ENCODE data around the gene PPP4R3A. TPM values are rescaled to one million over a fixed set of nuclear protein-coding genes. Genes with fewer than 3 reads are reported as not detected.
A peak's percentile ranks its signal among the peaks of the same experiment; 100 is the strongest.

Gene PPP4R3A
- polyA plus RNA-seq, 1 donor (not counting 4 experiments of a cell fraction or from before 2014, with no cell fraction given), result 53.8 TPM

DNA sequence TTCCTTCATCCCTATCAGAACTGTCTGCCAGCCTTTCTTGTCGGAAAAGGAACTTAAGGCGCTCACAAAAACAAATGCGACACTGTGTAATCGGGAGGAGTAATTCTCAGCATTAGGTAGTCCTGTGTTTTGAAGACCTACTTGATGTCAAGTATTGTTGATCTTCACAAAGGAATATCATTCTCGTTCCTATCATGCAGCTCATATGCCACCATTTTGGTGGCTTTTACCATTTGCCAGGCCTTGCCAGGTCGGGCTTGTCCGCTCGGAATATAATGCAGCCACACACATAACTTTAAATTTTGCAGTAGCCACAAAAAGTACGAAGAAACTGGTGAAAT lies 903 bp upstream of the PPP4R3A start:
- Histone ChIP-seq H2AFZ (ENCODE audit: control insufficient read depth, low read length) (peak overlapping the region; percentile 75), H3K27ac (ENCODE audit: control insufficient read depth, insufficient read depth, low read length) (peak overlapping the region; percentile 98), H3K4me1 (ENCODE audit: control insufficient read depth, extremely low read depth, insufficient read depth, low read length) (peaks cover 11% of the 10 kb centered on the region), H3K36me3 (ENCODE audit: control insufficient read depth in 2 of 2, extremely low read depth in 1 of 2, insufficient read depth in 2 of 2, low read length in 2 of 2) (peaks cover 0 to 2% of the 10 kb centered on the region in 2 experiments), H3K9me1 (ENCODE audit: control insufficient read depth, extremely low read depth, insufficient read depth, low read length) (no peaks in the 10 kb centered on the region), H3K9me3 (ENCODE audit: control insufficient read depth, low read depth, low read length) (no peaks in the 10 kb centered on the region), H3K4me3 (ENCODE audit: control insufficient read depth in 2 of 3, extremely low read depth in 1 of 3, insufficient read depth in 2 of 3, low read depth in 1 of 3, low read length in 3 of 3) (peak overlapping the region; percentile 59 to 90 (median 89)), H3K9ac (ENCODE audit: control insufficient read depth, extremely low read depth, insufficient read depth, low read length) (peak overlapping the region; percentile 97), H4K20me1 (ENCODE audit: control insufficient read depth, extremely low read depth, insufficient read depth, low read length) (peaks cover 14% of the 10 kb centered on the region), H3K27me3 (ENCODE audit: control insufficient read depth, extremely low read depth, insufficient read depth, low read length) (no peaks in the 10 kb centered on the region), H3K79me2 (ENCODE audit: control insufficient read depth, insufficient read depth, low read length) (peaks cover 37% of the 10 kb centered on the region), H3K4me2 (ENCODE audit: control insufficient read depth, extremely low read depth, insufficient read depth, low read depth, low read length) (peak overlapping the region; percentile 91)
- TF ChIP-seq, protein P1, sequence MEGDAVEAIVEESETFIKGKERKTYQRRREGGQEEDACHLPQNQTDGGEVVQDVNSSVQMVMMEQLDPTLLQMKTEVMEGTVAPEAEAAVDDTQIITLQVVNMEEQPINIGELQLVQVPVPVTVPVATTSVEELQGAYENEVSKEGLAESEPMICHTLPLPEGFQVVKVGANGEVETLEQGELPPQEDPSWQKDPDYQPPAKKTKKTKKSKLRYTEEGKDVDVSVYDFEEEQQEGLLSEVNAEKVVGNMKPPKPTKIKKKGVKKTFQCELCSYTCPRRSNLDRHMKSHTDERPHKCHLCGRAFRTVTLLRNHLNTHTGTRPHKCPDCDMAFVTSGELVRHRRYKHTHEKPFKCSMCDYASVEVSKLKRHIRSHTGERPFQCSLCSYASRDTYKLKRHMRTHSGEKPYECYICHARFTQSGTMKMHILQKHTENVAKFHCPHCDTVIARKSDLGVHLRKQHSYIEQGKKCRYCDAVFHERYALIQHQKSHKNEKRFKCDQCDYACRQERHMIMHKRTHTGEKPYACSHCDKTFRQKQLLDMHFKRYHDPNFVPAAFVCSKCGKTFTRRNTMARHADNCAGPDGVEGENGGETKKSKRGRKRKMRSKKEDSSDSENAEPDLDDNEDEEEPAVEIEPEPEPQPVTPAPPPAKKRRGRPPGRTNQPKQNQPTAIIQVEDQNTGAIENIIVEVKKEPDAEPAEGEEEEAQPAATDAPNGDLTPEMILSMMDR (optimal IDR thresholded peaks at IDR 0.05 in 1 of 3, IDR thresholded peaks at IDR 0.05 in 1 of 3, conservative IDR thresholded peaks at IDR 0.05 in 1 of 3; ENCODE audit: extremely low read depth in 1 of 3, insufficient read depth in 2 of 3, low read length in 3 of 3), result no peak
- TF ChIP-seq EZH2 (IDR thresholded peaks at IDR 0.05; ENCODE audit: low read length), result no peak
- FAIRE-seq (no peak), DNase-seq (ENCODE audit: low read depth, low spot score) (no peak)
- dilution Hi-C loops (cut with MboI; ENCODE audit: extremely low pct_ligation_motif_present, low sequenced_read_pairs), result no loop called here

DNA sequence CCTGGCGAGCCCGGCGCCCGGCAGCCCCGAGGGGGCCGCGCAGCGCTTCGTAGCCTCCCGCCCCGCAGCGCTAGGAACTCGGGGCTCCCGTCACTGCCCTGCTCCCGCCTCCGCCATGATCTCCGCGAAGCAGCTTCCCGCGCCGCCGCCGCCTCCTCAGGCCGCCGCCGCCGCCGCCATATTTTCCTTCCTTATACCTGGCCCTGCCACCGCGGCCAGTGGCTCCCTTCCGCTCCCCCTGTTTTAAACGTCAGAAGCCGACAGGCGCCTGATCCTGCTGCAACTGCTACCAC lies 286 bp downstream of the PPP4R3A start:
- Histone ChIP-seq H3K4me2 (ENCODE audit: control insufficient read depth, extremely low read depth, insufficient read depth, low read depth, low read length) (no peak overlapping the region), H3K4me1 (ENCODE audit: control insufficient read depth, extremely low read depth, insufficient read depth, low read length) (peaks cover 5% of the 10 kb centered on the region), H3K27me3 (ENCODE audit: control insufficient read depth, extremely low read depth, insufficient read depth, low read length) (no peaks in the 10 kb centered on the region), H2AFZ (ENCODE audit: control insufficient read depth, low read length) (peak overlapping the region; percentile 58), H3K27ac (ENCODE audit: control insufficient read depth, insufficient read depth, low read length) (peak overlapping the region; percentile 98), H3K9ac (ENCODE audit: control insufficient read depth, extremely low read depth, insufficient read depth, low read length) (peak overlapping the region; percentile 97), H3K79me2 (ENCODE audit: control insufficient read depth, insufficient read depth, low read length) (peaks cover 49% of the 10 kb centered on the region), H3K36me3 (ENCODE audit: control insufficient read depth in 2 of 2, extremely low read depth in 1 of 2, insufficient read depth in 2 of 2, low read length in 2 of 2) (peaks cover 0 to 3% of the 10 kb centered on the region in 2 experiments), H3K9me3 (ENCODE audit: control insufficient read depth, low read depth, low read length) (no peaks in the 10 kb centered on the region), H3K9me1 (ENCODE audit: control insufficient read depth, extremely low read depth, insufficient read depth, low read length) (no peaks in the 10 kb centered on the region), H3K4me3 (ENCODE audit: control insufficient read depth in 2 of 3, extremely low read depth in 1 of 3, insufficient read depth in 2 of 3, low read depth in 1 of 3, low read length in 3 of 3) (peak overlapping the region; percentile 59 to 90 (median 89)), H4K20me1 (ENCODE audit: control insufficient read depth, extremely low read depth, insufficient read depth, low read length) (peaks cover 14% of the 10 kb centered on the region)
- FAIRE-seq (no peak), DNase-seq (ENCODE audit: low read depth, low spot score) (no peak)
- no peak for TF ChIP-seq EZH2 (IDR thresholded peaks at IDR 0.05; ENCODE audit: low read length)
- dilution Hi-C loops (cut with MboI; ENCODE audit: extremely low pct_ligation_motif_present, low sequenced_read_pairs), result no loop called here

Data from keratinocyte (primary cell).